HG03442 (cell line): ENCODE measurements around the gene KLF1.
A peak's percentile ranks its signal among the peaks of the same experiment; 100 is the strongest.
"Not testable (repeated sequence)": the region's sequence is repeated elsewhere in the genome, so short reads cannot be mapped to it uniquely, and the experiment has no call there.

Experiments
- ATAC-seq: cut with Tn5 transposase; IDR thresholded peaks from one replicate; pipeline ENCODE4 v1.9.1; 2021; ENCODE audit warnings: mild to moderate bottlenecking, moderate library complexity; ENCODE audit not compliant: unreplicated experiment

Gene KLF1

GRCh38 chr19:12891553-12892021, 4.6 kb upstream of the KLF1 start:
- no peak for ATAC-seq

- ATAC-seq, result peak; percentile 90
Measured at GRCh38 chr19:12890787-12891552, 4.0 kb upstream of the KLF1 start, which contains the start of gene GCDH. TSS of gene GCDH (plus strand) at chr19:12891160. CDS start at chr19:12891305, 145 bp downstream.

GRCh38 chr19:12890299-12890786, 3.3 kb upstream of the KLF1 start:
- ATAC-seq, result not testable (repeated sequence)

GRCh38 chr19:12888006-12888603, 1.1 kb upstream of the KLF1 start:
- no peak for ATAC-seq

GRCh38 chr19:12886651-12886968, 391 bp downstream of the KLF1 start:
- ATAC-seq, result no peak

- peak; percentile 1 for ATAC-seq
Measured at GRCh38 chr19:12885749-12886650, 1.0 kb downstream of the KLF1 start.

- ATAC-seq, result peak; percentile 32
Measured at GRCh38 chr19:12884926-12885748, 1.9 kb downstream of the KLF1 start.

- ATAC-seq, result no peak
Measured at GRCh38 chr19:12884627-12884925, 2.4 kb downstream of the KLF1 start.

GRCh38 chr19:12884202-12884601, 2.8 kb downstream of the KLF1 start:
- ATAC-seq, result no peak

GRCh38 chr19:12882589-12882988, 4.4 kb downstream of the KLF1 start:
- no peak for ATAC-seq

- peak; percentile 74 for ATAC-seq
Measured at GRCh38 chr19:12881172-12881808, 5.7 kb downstream of the KLF1 start, which contains the start of gene DNASE2. TSS of gene DNASE2 (minus strand) at chr19:12881449. CDS start at chr19:12881375, 74 bp downstream.

- peak; percentile 11 for ATAC-seq
Measured at GRCh38 chr19:12880551-12881171, 6.3 kb downstream of the KLF1 start.

- no peak for ATAC-seq
Measured at GRCh38 chr19:12875086-12875485, 11.9 kb downstream of the KLF1 start.

- no peak for ATAC-seq
Measured at GRCh38 chr19:12873891-12874745, 12.9 kb downstream of the KLF1 start.

GRCh38 chr19:12872941-12873890, 13.8 kb downstream of the KLF1 start:
- ATAC-seq, result no peak

- no peak for ATAC-seq
Measured at GRCh38 chr19:12872255-12872654, 14.7 kb downstream of the KLF1 start.

- no peak for ATAC-seq
Measured at GRCh38 chr19:12871681-12872080, 15.3 kb downstream of the KLF1 start.
